HepG2 (cell line): ENCODE results near the gene ICE2.

Experiments used
- BHLHE40 ChIP-seq: IDR thresholded peaks from 2 replicates; pipeline ENCODE4 v1.6.1; 2011; ENCODE audit warnings: low read length, improper control_type of control experiment
- MLX ChIP-seq: IDR thresholded peaks from 2 replicates; pipeline ENCODE4 v1.6.1; 2016
- ZNF441 ChIP-seq: sonication (generic); formaldehyde crosslinking; IDR thresholded peaks from 2 replicates; pipeline ENCODE4 v1.7.0; 2021; ENCODE audit warnings: missing genetic modification reagents, borderline replicate concordance
- ZNF558 ChIP-seq: sonication (generic); formaldehyde crosslinking; IDR thresholded peaks from 2 replicates; pipeline ENCODE4 v1.9.0; 2022; ENCODE audit warnings: mild to moderate bottlenecking, missing genetic modification reagents, borderline replicate concordance

GRCh38 chr15:60385620-60386552 is 93.1 kb downstream of the ICE2 start:
- TF ChIP-seq ZNF558 (CRISPR knock-in tag) (no peak), MLX (no peak), ZNF441 (CRISPR knock-in tag) (no peak), BHLHE40 (no peak)
